ENCODE measurements around the gene EEIG1. TPM values are rescaled to one million over a fixed set of nuclear protein-coding genes. Genes with fewer than 3 reads are reported as not detected.

The EEIG1 gene
- total RNA-seq, 4 donors from 2014 or later: 18.3 to 34.7 (median 24.9) TPM

DNA sequence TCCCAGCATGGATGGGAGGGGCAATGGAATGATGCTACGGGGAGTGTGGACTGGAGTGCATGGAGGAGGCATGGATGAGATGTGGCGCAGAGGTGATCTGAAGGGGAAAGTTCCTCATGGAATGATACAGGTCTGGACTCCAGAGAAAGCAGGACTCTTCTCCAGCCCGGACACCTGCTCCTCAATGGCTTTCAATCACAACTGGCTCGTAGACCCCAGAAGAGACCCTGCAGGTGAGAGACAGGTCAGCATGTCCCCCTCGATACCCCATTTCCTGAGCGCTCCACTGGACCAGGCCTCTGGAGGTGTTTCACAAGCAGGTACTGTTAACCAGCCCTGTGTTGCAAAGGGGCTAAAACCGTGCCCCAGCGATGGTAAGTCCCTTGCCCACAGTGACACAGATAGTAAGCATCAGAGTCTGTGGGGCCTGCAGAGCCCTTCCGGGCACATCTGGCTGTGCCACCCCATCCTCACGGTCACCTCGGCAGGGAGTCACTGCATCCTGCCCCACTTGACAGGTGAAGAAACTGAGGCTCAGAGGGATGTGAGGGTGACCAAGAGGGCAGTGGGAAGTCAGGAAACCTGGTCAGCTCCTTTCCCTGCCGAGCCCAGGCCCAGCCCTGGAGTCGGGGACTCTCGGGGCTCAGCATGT, 37.7 kb downstream of the EEIG1 start:
- DNase-seq: no peak
- Histone ChIP-seq H3K4me1 (peaks cover 31 to 44% of the 10 kb centered on the region in 2 donors), H3K27me3 (no peaks in the 10 kb centered on the region), H3K27ac (peak overlapping the region in 2 of 3 donors; percentile 81 to 94), H3K9me3 (no peaks in the 10 kb centered on the region), H3K36me3 (peaks cover 12 to 15% of the 10 kb centered on the region in 2 donors), H3K4me3 (replicated peaks in 1 of 3) (no peak overlapping the region)
- TF ChIP-seq, protein P1, sequence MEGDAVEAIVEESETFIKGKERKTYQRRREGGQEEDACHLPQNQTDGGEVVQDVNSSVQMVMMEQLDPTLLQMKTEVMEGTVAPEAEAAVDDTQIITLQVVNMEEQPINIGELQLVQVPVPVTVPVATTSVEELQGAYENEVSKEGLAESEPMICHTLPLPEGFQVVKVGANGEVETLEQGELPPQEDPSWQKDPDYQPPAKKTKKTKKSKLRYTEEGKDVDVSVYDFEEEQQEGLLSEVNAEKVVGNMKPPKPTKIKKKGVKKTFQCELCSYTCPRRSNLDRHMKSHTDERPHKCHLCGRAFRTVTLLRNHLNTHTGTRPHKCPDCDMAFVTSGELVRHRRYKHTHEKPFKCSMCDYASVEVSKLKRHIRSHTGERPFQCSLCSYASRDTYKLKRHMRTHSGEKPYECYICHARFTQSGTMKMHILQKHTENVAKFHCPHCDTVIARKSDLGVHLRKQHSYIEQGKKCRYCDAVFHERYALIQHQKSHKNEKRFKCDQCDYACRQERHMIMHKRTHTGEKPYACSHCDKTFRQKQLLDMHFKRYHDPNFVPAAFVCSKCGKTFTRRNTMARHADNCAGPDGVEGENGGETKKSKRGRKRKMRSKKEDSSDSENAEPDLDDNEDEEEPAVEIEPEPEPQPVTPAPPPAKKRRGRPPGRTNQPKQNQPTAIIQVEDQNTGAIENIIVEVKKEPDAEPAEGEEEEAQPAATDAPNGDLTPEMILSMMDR (IDR thresholded peaks at IDR 0.05): peak in 1 of 6 experiments; percentile 10
- TF ChIP-seq POLR2A (IDR thresholded peaks at IDR 0.05): no peak
- WGBS, 2 donors: 84 to 89% methylated on average over 11 to 13 of the region's 14 CpGs
- intact Hi-C loops (cut with DNase I): loop anchor here (2.0 kb wide), 1 partner anchor 92 kb away; no protein-coding TSS in a partner anchor

- Histone ChIP-seq H3K36me3 (peaks cover 12 to 15% of the 10 kb centered on the region in 2 donors), H3K27ac (peak overlapping the region; percentile 81 to 94 (median 91)), H3K9me3 (no peaks in the 10 kb centered on the region), H3K4me1 (peaks cover 36 to 46% of the 10 kb centered on the region in 2 donors), H3K27me3 (no peaks in the 10 kb centered on the region), H3K4me3 (replicated peaks in 1 of 3) (no peak overlapping the region)
- 23 to 43% methylated on average over 11 to 17 of the region's 18 CpGs for WGBS, 2 donors
- TF ChIP-seq POLR2A (IDR thresholded peaks at IDR 0.05): no peak
- TF ChIP-seq, protein P1 (IDR thresholded peaks at IDR 0.05): peak; percentile 76 to 98 (median 90)
- peak; percentile 87 to 89 for DNase-seq
- intact Hi-C loops (cut with DNase I): loop anchor here (2.0 kb wide), 1 partner anchor 92 kb away; no protein-coding TSS in a partner anchor
Observed at GRCh38 chr9:127942216-127943010, 38.4 kb downstream of the EEIG1 start.

DNA sequence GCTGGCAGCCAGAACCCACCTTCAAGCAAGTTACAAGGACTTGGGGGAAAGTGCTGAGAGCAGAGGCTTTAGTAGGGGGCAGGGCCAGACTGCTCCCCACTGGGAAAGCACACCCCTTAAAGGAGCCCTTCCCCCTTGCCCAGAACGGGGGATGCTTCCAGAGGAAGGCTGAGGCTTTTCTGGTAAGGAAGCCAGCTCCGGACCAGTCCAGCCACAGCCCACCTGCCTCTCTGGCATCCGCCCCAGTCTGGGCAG, 38.9 kb downstream of the EEIG1 start:
- 23 to 33% methylated on average over 3 of the region's 3 CpGs for WGBS, 2 donors
- DNase-seq: peak in 1 of 2 donors; percentile 84
- Histone ChIP-seq H3K9me3 (no peaks in the 10 kb centered on the region), H3K27me3 (no peaks in the 10 kb centered on the region), H3K36me3 (peaks cover 12 to 15% of the 10 kb centered on the region in 2 donors), H3K27ac (peak overlapping the region; percentile 81 to 94 (median 91)), H3K4me3 (replicated peaks in 1 of 3) (no peak overlapping the region), H3K4me1 (peaks cover 41 to 49% of the 10 kb centered on the region in 2 donors)
- intact Hi-C loops (cut with DNase I): loop anchor here (2.0 kb wide), 1 partner anchor 93 kb away; no protein-coding TSS in a partner anchor
- no peak for TF ChIP-seq POLR2A (IDR thresholded peaks at IDR 0.05)
- TF ChIP-seq, protein P1 (IDR thresholded peaks at IDR 0.05): no peak

DNA sequence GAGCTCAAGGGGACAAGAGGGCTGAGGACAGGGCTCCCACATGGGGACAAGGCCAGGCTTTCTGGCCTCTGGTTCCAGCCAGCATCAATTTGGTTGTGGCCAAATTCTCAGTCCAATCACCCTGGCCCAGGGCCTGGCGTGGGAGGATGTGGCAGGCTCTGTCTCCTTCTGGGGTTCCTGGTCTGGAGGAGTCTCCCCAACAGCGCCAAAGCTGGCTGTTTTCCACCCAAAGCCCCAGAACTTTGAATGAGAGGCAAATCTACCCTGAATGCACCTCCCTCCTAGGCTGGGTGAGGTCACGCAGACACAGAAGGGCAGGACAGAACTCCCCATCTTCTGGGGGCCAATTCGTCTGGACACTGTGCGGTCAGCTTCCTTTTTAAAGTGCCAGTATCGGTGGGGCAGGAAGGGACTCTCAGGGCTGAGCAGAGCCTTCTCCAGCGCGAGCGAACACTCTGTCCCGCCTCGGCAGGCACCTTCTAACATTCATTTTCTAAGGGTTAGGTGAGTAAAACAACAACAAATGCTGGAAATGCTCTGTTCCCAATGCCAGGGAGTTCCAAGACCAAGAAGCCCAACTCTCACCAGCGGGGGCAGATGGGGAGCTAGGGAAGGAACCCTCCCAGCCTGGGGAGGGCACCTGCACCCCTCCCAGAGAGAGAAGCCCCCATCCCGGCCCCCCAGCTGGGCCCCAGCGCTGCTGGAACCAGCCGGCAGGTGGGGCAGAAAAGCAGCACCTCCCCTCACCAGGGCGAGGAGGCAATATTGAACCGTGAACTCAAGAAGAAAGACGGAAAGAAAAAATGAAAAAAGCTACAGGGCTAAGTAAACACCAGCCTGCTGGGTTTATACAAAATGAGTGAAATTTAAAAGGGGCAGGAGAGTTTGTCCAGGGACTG, 39.5 kb downstream of the EEIG1 start:
- H3K4me1 ChIP-seq: peaks cover 47 to 51% of the 10 kb centered on the region in 2 donors
- H3K4me3 ChIP-seq (replicated peaks in 1 of 3): no peak overlapping the region
- peak; percentile 85 to 88 for DNase-seq
- no peaks in the 10 kb centered on the region for H3K9me3 ChIP-seq
- peak overlapping the region; percentile 81 to 94 (median 91) for H3K27ac ChIP-seq
- WGBS, 2 donors: 23 to 28% methylated on average over 16 to 18 of the region's 18 CpGs
- TF ChIP-seq, protein P1 (IDR thresholded peaks at IDR 0.05): peak in 2 of 6 experiments; percentile 21 to 41
- TF ChIP-seq POLR2A (IDR thresholded peaks at IDR 0.05): peak in 1 of 2 donors; percentile 63
- intact Hi-C loops (cut with DNase I): no loop called here
- H3K27me3 ChIP-seq: no peaks in the 10 kb centered on the region
- H3K36me3 ChIP-seq: peaks cover 12 to 15% of the 10 kb centered on the region in 2 donors
